ENCODE data around the gene GNAS-AS1.

Gene GNAS-AS1

DNA sequence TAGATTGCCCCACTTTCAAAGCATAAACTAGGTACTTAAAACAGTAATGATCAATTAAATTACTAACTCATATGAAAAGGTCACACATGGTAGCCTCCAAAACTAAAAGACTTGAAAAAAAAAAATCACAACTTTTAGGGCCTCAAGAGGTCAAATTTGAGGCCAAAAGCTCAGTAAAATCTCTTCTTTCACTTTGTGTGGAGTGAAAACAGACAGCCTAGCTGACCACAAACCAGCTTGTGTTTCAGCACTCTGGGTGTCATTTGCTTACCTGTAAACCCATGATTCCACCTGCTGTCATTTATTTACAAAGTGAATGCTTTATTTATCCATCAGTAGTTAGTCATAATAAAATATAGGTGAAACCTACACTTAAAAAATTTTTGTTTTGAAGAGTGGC lies 35.8 kb upstream of the GNAS-AS1 start:
- H3K27me3 ChIP-seq (ENCODE audit: control insufficient read depth, insufficient read depth, low read length, poor library complexity, severe bottlenecking), result peaks cover 4% of the 10 kb centered on the region
- H3K9me3 ChIP-seq (ENCODE audit: control insufficient read depth, low read length), result no peaks in the 10 kb centered on the region
- no peaks in the 10 kb centered on the region for H3K36me3 ChIP-seq (ENCODE audit: control insufficient read depth, insufficient read depth, low read length)
- H3K4me1 ChIP-seq (ENCODE audit: control insufficient read depth, insufficient read depth, low read length), result peaks cover 16% of the 10 kb centered on the region
- H3K27ac ChIP-seq (ENCODE audit: insufficient read depth, low read depth, low read length, poor library complexity, severe bottlenecking), result no peak overlapping the region
- no peak overlapping the region for H3K4me3 ChIP-seq (ENCODE audit: insufficient read depth, low read depth, low read length)

DNA sequence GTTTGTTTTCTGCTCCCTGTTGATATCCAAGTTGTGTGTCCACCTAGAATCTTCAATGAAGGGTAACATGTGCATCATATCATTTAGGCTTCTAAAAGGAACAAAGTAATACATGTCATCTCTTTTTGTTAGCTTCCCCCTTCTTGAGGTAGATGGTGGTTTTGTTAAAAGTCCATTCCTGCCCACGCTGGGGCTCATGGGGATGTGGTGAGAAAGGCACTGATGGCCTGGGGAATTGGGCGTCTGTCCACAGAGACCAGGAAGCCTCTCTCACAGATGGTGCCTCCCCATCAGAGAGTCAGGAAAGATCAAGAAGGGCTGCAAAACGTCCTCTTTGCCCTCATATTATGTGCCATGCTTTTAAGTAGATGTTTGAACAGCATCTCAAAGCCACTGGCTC lies 34.3 kb upstream of the GNAS-AS1 start:
- H3K27ac ChIP-seq (ENCODE audit: insufficient read depth, low read depth, low read length, poor library complexity, severe bottlenecking), result no peak overlapping the region
- WGBS, 2 experiments, result 93% methylated on average over 3 of the region's 3 CpGs
- no peaks in the 10 kb centered on the region for H3K9me3 ChIP-seq (ENCODE audit: control insufficient read depth, low read length)
- no peaks in the 10 kb centered on the region for H3K36me3 ChIP-seq (ENCODE audit: control insufficient read depth, insufficient read depth, low read length)
- no peaks in the 10 kb centered on the region for H3K27me3 ChIP-seq (ENCODE audit: control insufficient read depth, insufficient read depth, low read length, poor library complexity, severe bottlenecking)
- peaks cover 19% of the 10 kb centered on the region for H3K4me1 ChIP-seq (ENCODE audit: control insufficient read depth, insufficient read depth, low read length)
- no peak overlapping the region for H3K4me3 ChIP-seq (ENCODE audit: insufficient read depth, low read depth, low read length)

DNA sequence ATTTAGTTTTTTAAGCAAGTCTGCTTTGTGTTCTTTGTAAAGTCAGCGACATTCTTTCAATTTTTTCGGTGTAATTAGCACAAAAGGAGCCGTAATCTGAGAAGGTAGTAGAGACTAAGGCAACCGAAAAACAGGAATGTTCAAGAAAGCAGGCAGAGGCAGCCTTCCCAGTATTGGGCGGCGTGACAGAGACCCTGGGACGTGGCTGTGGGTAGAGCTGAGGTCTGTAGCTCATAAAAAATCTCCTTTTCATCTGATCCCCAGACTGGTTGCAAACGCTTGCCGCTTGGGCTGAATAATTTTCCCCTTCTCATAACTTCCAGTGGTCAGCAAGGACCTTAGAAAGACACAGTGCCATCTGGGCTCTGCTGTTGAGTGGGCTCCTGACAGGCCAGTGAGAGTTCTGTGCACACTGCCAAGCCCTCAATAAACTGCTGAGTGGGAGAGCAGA lies 32.6 kb upstream of the GNAS-AS1 start:
- WGBS, 2 experiments, result 27 to 28% methylated on average over 9 of the region's 9 CpGs
- no peak overlapping the region for H3K4me3 ChIP-seq (ENCODE audit: insufficient read depth, low read depth, low read length)

DNA sequence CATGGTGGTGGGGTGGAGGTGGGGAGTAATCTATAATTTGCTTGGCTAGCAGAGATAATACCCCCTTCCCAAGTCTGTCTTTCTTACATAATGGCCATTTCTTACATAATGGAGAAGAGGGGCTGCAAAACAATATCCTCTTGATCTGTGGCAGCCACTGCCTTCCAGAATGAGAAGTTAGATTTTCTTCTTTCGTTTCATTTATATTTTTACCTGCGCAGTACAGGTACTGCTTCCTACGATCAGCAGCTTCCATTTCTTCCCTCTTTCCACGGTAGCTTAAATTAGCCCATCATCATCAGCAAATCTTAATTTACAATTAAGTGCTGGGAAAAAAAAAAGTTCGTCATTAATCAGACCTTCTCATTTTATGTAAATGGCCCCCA lies 32.0 kb upstream of the GNAS-AS1 start:
- peak overlapping the region; percentile 38 for H3K27ac ChIP-seq (ENCODE audit: insufficient read depth, low read depth, low read length, poor library complexity, severe bottlenecking)
- no peaks in the 10 kb centered on the region for H3K9me3 ChIP-seq (ENCODE audit: control insufficient read depth, low read length)
- H3K4me1 ChIP-seq (ENCODE audit: control insufficient read depth, insufficient read depth, low read length), result peaks cover 30% of the 10 kb centered on the region
- 85 to 89% methylated on average over 5 of the region's 5 CpGs for WGBS, 2 experiments
- no peaks in the 10 kb centered on the region for H3K27me3 ChIP-seq (ENCODE audit: control insufficient read depth, insufficient read depth, low read length, poor library complexity, severe bottlenecking)
- H3K4me3 ChIP-seq (ENCODE audit: insufficient read depth, low read depth, low read length), result no peak overlapping the region
- no peaks in the 10 kb centered on the region for H3K36me3 ChIP-seq (ENCODE audit: control insufficient read depth, insufficient read depth, low read length)

More for the DNA sequence above, 32.6 kb upstream of the GNAS-AS1 start:
- Histone ChIP-seq H3K9me3 (ENCODE audit: control insufficient read depth, low read length) (no peaks in the 10 kb centered on the region), H3K27me3 (ENCODE audit: control insufficient read depth, insufficient read depth, low read length, poor library complexity, severe bottlenecking) (no peaks in the 10 kb centered on the region), H3K36me3 (ENCODE audit: control insufficient read depth, insufficient read depth, low read length) (no peaks in the 10 kb centered on the region), H3K4me1 (ENCODE audit: control insufficient read depth, insufficient read depth, low read length) (peaks cover 25% of the 10 kb centered on the region), H3K27ac (ENCODE audit: insufficient read depth, low read depth, low read length, poor library complexity, severe bottlenecking) (peak overlapping the region; percentile 38)

DNA sequence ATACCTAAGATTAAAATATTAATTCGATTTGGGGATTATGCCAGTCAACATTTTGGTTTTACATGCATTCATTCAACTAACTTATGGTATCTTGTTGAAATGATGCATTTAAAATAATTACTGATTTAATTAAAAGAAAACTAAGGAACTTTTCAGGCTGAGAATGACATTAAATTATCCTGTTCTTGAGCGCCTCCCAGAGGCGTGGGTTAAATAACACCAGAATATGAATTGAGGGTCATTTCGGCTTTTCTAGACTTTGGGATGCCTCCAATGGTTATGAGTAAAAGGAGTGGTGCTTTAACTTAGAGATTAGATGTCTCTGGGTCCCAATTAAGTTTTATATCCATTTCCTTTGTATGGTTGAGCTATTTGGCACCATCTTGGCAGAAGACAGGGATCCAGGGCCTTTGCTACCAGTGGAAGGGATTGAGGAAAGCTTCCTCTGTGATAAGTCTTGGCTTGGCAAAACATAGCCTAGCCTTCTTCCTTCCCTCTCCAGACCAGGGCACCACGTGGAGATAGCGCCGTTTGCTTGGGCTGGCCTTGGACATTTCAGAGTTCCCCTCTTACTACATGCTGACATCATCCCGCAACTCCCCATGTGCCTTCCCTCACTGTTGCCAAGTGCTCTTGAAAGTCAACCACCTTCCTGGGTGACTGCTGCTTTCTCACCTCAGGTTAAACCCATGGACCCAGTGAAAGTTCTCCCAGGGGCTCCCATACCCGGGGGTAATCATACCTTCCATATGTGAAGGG lies 30.5 kb upstream of the GNAS-AS1 start:
- Histone ChIP-seq H3K4me1 (ENCODE audit: control insufficient read depth, insufficient read depth, low read length) (peaks cover 45% of the 10 kb centered on the region), H3K27ac (ENCODE audit: insufficient read depth, low read depth, low read length, poor library complexity, severe bottlenecking) (no peak overlapping the region), H3K27me3 (ENCODE audit: control insufficient read depth, insufficient read depth, low read length, poor library complexity, severe bottlenecking) (no peaks in the 10 kb centered on the region), H3K36me3 (ENCODE audit: control insufficient read depth, insufficient read depth, low read length) (no peaks in the 10 kb centered on the region), H3K9me3 (ENCODE audit: control insufficient read depth, low read length) (no peaks in the 10 kb centered on the region), H3K4me3 (ENCODE audit: insufficient read depth, low read depth, low read length) (no peak overlapping the region)
- WGBS, 2 experiments, result 91 to 93% methylated on average over 8 of the region's 9 CpGs

DNA sequence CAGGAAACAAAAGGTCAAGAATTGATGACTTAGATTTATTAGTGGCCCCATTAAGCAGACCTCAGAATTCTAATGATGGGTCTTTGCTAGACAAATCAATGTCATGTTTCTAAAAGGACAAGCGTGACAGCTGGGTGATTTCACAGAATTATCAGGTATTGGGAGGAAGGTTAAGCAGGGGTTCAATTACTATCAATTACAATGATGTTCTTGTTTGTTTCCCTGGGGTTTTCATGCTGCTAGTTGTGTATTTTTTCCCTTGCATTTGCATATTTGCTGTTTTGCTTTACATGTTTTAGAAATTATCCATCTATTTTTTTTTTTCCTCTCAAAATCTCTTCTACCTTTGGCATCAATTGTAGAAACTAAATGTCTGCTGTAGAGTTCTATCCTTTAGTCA lies 29.7 kb upstream of the GNAS-AS1 start:
- H3K4me3 ChIP-seq (ENCODE audit: insufficient read depth, low read depth, low read length), result no peak overlapping the region
- WGBS, 2 experiments, result 88% methylated on average over 1 of the region's 1 CpG
- no peaks in the 10 kb centered on the region for H3K9me3 ChIP-seq (ENCODE audit: control insufficient read depth, low read length)
- H3K4me1 ChIP-seq (ENCODE audit: control insufficient read depth, insufficient read depth, low read length), result peaks cover 49% of the 10 kb centered on the region
- no peaks in the 10 kb centered on the region for H3K27me3 ChIP-seq (ENCODE audit: control insufficient read depth, insufficient read depth, low read length, poor library complexity, severe bottlenecking)
- H3K36me3 ChIP-seq (ENCODE audit: control insufficient read depth, insufficient read depth, low read length), result no peaks in the 10 kb centered on the region
- H3K27ac ChIP-seq (ENCODE audit: insufficient read depth, low read depth, low read length, poor library complexity, severe bottlenecking), result no peak overlapping the region

DNA sequence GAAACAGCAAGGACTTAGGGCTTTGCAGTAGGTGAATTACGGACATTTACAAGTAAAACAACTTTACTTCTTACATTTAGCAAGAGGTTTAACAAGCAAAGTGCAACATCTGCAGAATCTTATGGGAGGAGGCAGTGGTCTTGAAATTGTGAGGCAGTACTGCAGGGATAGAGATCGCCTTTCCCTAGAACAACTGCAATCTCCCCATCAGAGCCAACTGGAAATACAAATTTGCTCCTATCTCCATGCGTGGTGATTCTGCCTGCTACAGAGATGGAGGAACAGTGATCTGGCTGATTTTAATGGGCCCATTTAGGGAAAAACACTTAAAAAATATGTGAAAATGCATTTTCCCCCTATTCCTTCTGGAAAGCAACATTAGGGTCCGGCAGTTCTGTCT lies 27.7 kb upstream of the GNAS-AS1 start:
- Histone ChIP-seq H3K4me3 (ENCODE audit: insufficient read depth, low read depth, low read length) (no peak overlapping the region), H3K9me3 (ENCODE audit: control insufficient read depth, low read length) (no peaks in the 10 kb centered on the region), H3K27ac (ENCODE audit: insufficient read depth, low read depth, low read length, poor library complexity, severe bottlenecking) (no peak overlapping the region), H3K36me3 (ENCODE audit: control insufficient read depth, insufficient read depth, low read length) (no peaks in the 10 kb centered on the region), H3K4me1 (ENCODE audit: control insufficient read depth, insufficient read depth, low read length) (peaks cover 50% of the 10 kb centered on the region), H3K27me3 (ENCODE audit: control insufficient read depth, insufficient read depth, low read length, poor library complexity, severe bottlenecking) (no peaks in the 10 kb centered on the region)
- 73 to 80% methylated on average over 3 to 4 of the region's 4 CpGs for WGBS, 2 experiments

DNA sequence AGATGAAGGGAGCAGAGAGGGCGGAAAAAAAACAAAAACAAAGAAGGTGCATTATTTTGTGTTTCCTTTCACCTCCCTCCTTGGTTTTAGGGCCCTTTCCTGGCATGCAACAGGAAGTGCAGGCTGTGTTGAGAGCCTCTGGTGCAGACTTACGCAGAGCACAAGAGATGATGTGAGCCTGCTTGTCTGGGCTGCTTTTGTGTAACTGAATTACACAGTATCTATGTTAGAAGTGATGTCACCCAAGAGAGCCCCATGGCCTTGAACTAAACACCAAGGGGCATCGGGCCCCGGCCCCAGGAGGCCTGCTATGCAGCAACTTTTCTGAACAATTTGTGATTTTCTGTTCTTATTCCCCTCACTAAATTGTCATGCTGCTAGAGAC lies 27.3 kb upstream of the GNAS-AS1 start:
- no peak overlapping the region for H3K4me3 ChIP-seq (ENCODE audit: insufficient read depth, low read depth, low read length)

DNA sequence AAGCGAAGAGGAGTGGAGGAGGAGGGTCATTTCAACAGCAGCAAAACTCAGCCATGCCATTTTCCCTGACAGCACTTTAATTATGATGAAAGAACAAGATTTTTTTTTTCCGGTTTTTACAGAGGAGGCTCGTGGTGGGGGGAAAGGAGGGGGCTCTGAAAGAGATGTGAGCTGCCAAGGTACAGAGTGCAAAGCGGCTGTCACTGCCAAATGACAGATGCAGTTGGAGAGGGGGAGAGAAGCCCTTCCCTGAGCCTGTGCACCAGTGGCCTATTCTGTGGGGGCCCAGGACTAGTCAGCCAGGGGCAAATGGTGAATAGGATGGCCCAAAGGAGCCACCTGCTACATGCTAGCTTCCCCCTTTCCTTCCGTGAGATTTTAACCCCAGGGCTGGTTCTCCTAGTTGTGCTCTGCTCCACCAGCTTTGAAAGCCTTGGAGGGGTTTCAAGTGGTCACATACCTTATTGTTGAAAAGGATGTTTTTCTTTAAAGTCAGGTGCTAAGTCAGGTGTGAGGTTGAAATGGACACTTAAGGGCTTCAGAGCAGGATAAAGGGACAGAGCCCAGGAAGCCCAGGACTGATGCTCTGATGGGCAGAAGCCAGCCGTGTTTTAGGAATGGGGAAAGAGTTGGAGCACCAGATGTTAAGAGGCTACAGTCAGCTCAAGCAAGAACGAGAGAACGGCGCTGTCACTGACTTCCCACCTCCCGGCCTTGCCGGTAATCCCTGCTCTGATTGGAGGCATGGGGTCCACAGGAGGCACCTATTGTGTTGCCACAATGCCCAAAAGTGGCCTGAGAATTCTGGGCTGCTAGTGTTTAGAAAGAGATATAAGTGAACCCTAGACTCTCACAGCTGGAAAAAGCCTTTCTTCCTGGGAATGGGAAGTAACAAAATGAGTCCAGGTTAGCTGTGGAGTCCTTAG lies 26.6 kb upstream of the GNAS-AS1 start:
- Histone ChIP-seq H3K4me1 (ENCODE audit: control insufficient read depth, insufficient read depth, low read length) (peaks cover 41% of the 10 kb centered on the region), H3K27me3 (ENCODE audit: control insufficient read depth, insufficient read depth, low read length, poor library complexity, severe bottlenecking) (no peaks in the 10 kb centered on the region), H3K36me3 (ENCODE audit: control insufficient read depth, insufficient read depth, low read length) (no peaks in the 10 kb centered on the region), H3K9me3 (ENCODE audit: control insufficient read depth, low read length) (no peaks in the 10 kb centered on the region), H3K27ac (ENCODE audit: insufficient read depth, low read depth, low read length, poor library complexity, severe bottlenecking) (peak overlapping the region; percentile 41), H3K4me3 (ENCODE audit: insufficient read depth, low read depth, low read length) (no peak overlapping the region)
- WGBS, 2 experiments, result 25 to 32% methylated on average over 10 to 11 of the region's 11 CpGs

More for the DNA sequence above, 27.3 kb upstream of the GNAS-AS1 start:
- Histone ChIP-seq H3K27me3 (ENCODE audit: control insufficient read depth, insufficient read depth, low read length, poor library complexity, severe bottlenecking) (no peaks in the 10 kb centered on the region), H3K4me1 (ENCODE audit: control insufficient read depth, insufficient read depth, low read length) (peaks cover 47% of the 10 kb centered on the region), H3K9me3 (ENCODE audit: control insufficient read depth, low read length) (no peaks in the 10 kb centered on the region), H3K27ac (ENCODE audit: insufficient read depth, low read depth, low read length, poor library complexity, severe bottlenecking) (peak overlapping the region; percentile 41), H3K36me3 (ENCODE audit: control insufficient read depth, insufficient read depth, low read length) (no peaks in the 10 kb centered on the region)
- 60 to 61% methylated on average over 4 of the region's 4 CpGs for WGBS, 2 experiments

DNA sequence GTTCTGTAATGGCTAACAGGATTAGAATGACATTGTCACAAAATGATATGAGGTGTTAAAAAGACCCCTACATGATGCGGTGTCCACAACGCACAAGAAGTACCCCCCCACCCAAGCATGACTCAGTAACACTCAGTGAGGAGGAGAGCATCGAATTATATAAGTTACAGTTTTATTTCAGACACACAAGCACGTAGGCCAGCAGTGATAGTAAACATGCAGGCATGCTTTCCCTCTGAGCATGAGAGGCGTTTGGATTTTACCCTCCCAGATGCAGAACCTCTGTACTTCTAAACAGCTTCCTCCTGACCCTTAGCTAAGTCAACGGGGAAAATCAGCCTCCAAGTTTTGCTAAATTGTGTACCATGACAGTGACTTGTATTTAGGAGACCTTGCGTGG lies 25.7 kb upstream of the GNAS-AS1 start:
- Histone ChIP-seq H3K4me1 (ENCODE audit: control insufficient read depth, insufficient read depth, low read length) (peaks cover 41% of the 10 kb centered on the region), H3K36me3 (ENCODE audit: control insufficient read depth, insufficient read depth, low read length) (no peaks in the 10 kb centered on the region), H3K9me3 (ENCODE audit: control insufficient read depth, low read length) (no peaks in the 10 kb centered on the region), H3K27me3 (ENCODE audit: control insufficient read depth, insufficient read depth, low read length, poor library complexity, severe bottlenecking) (no peaks in the 10 kb centered on the region), H3K4me3 (ENCODE audit: insufficient read depth, low read depth, low read length) (no peak overlapping the region), H3K27ac (ENCODE audit: insufficient read depth, low read depth, low read length, poor library complexity, severe bottlenecking) (no peak overlapping the region)
- WGBS, 2 experiments, result 83 to 89% methylated on average over 7 of the region's 7 CpGs
